HG03460 (cell line): Measurements from ENCODE around the gene PDLIM1.
A peak's percentile ranks its signal among the peaks of the same experiment; 100 is the strongest.

ENCODE experiments used
- ATAC-seq: cut with Tn5 transposase; IDR thresholded peaks from one replicate; pipeline ENCODE4 v1.9.1; 2021; ENCODE audit not compliant: unreplicated experiment

PDLIM1 gene

GRCh38 chr10:95265572-95265971 is 25.2 kb downstream of the PDLIM1 start:
- no peak for ATAC-seq

- ATAC-seq: no peak
These were observed 26.4 kb downstream of the PDLIM1 start for GRCh38 chr10:95264227-95265051.

GRCh38 chr10:95263864-95264226 is 27.0 kb downstream of the PDLIM1 start:
- no peak for ATAC-seq

- ATAC-seq: no peak
These were observed 27.9 kb downstream of the PDLIM1 start for GRCh38 chr10:95262763-95263518.

- no peak for ATAC-seq
These were observed 28.9 kb downstream of the PDLIM1 start for GRCh38 chr10:95261926-95262325.

GRCh38 chr10:95260909-95261552 is 29.8 kb downstream of the PDLIM1 start:
- ATAC-seq: no peak

- peak; percentile 75 for ATAC-seq
These were observed 30.4 kb downstream of the PDLIM1 start for GRCh38 chr10:95260397-95260881.

GRCh38 chr10:95257849-95258248 is 33.0 kb downstream of the PDLIM1 start:
- ATAC-seq: no peak

GRCh38 chr10:95256268-95256667 is 34.5 kb downstream of the PDLIM1 start:
- ATAC-seq: no peak

GRCh38 chr10:95254629-95255028 is 36.2 kb downstream of the PDLIM1 start:
- ATAC-seq: no peak

GRCh38 chr10:95253686-95254085 is 37.1 kb downstream of the PDLIM1 start:
- ATAC-seq: no peak

- no peak for ATAC-seq
These were observed 37.8 kb downstream of the PDLIM1 start for GRCh38 chr10:95253007-95253406.

GRCh38 chr10:95250856-95251255 is 39.9 kb downstream of the PDLIM1 start:
- no peak for ATAC-seq

GRCh38 chr10:95249467-95249866 is 41.3 kb downstream of the PDLIM1 start:
- ATAC-seq: no peak

GRCh38 chr10:95248989-95249388 is 41.8 kb downstream of the PDLIM1 start:
- no peak for ATAC-seq

GRCh38 chr10:95247881-95248583 is 42.8 kb downstream of the PDLIM1 start:
- no peak for ATAC-seq

GRCh38 chr10:95247200-95247880 is 43.5 kb downstream of the PDLIM1 start:
- no peak for ATAC-seq

GRCh38 chr10:95246582-95247051 is 44.2 kb downstream of the PDLIM1 start:
- ATAC-seq: no peak

- ATAC-seq: peak; percentile 74
These were observed 45.3 kb downstream of the PDLIM1 start for GRCh38 chr10:95245425-95246055.

- no peak for ATAC-seq
These were observed 46.7 kb downstream of the PDLIM1 start for GRCh38 chr10:95244152-95244551.
